GM13976 (cell line): ENCODE measurements around the gene JAKMIP1.
A peak's percentile ranks its signal among the peaks of the same experiment; 100 is the strongest.

Source experiments
- DNase-seq: peaks from one replicate; pipeline ENCODE4 v3.0.0; 2012; ENCODE audit warnings: low spot score
- in situ Hi-C: fragments of 300-500 bp; cut with MboI; formaldehyde crosslinking; loops from one replicate; pipeline ENCODE4 v1.12.0; 2022; ENCODE audit warnings: low sequenced_read_pairs, mixed read lengths, inconsistent platforms; ENCODE audit not compliant: unreplicated experiment
- TF ChIP-seq, protein P1 (sequence below): IDR thresholded peaks from 2 replicates; pipeline ENCODE4 v1.5.1; 2012; ENCODE audit warnings: borderline replicate concordance, mild to moderate bottlenecking; ENCODE audit not compliant: insufficient read depth; ENCODE audit errors: extremely low read depth, missing control alignments, control extremely low read depth

JAKMIP1 gene

DNA sequence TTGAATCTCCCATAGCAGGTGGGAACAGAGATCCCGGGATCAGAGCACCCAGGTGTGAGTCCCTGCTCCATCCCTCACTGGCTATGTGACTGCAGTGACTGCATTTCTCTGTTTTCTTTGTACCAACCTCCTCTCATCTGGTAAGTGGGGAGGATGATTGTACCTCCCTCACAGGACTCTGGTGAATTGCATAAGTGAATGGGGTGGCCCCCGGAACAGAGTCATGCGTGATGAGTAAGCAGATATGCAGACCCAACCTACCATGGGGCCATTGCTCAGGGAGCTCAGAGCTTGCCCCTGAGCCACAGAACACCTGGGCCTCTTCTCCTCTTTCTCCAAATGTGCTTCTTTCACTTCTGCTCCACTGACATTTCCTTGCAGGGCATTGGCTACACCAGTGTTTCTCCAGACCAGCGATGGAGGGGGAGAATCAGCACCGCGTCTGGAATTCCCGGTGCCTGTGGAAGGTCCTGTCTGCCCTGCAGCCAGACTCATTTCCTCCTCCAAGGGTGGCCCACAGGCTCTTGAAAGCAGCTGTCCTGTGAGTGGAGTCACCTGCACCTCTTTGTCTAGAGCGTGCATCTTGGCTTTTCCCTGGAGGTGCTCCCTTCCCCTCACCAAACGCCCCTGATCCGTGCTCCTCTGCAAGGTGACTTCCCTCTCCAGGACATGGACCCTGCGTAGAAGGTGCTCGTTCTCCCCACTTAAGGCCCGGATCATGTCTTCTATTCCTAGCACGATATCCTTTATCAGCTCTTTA lies 212.1 kb downstream of the JAKMIP1 start:
- in situ Hi-C loops: no loop called here

DNA sequence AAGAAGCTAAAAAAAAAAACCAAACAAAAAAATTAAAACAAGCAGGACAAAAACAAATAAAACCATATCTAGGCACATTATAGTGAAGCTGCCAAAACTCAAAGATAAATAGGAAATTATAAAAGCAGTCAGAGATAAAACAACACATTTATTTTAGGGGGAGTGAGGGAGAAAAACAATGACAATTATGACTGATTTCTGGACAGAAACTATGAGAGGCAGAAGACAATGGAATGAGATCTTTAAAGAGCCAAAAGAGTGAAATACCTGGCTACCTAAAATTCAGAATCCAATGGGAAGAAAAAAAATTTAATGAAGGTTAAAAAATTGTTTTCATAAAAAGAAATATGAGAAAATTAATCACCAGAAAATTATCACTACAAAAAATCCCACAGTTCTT lies 215.5 kb downstream of the JAKMIP1 start:
- TF ChIP-seq, protein P1, sequence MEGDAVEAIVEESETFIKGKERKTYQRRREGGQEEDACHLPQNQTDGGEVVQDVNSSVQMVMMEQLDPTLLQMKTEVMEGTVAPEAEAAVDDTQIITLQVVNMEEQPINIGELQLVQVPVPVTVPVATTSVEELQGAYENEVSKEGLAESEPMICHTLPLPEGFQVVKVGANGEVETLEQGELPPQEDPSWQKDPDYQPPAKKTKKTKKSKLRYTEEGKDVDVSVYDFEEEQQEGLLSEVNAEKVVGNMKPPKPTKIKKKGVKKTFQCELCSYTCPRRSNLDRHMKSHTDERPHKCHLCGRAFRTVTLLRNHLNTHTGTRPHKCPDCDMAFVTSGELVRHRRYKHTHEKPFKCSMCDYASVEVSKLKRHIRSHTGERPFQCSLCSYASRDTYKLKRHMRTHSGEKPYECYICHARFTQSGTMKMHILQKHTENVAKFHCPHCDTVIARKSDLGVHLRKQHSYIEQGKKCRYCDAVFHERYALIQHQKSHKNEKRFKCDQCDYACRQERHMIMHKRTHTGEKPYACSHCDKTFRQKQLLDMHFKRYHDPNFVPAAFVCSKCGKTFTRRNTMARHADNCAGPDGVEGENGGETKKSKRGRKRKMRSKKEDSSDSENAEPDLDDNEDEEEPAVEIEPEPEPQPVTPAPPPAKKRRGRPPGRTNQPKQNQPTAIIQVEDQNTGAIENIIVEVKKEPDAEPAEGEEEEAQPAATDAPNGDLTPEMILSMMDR: no peak
- no peak for DNase-seq
- in situ Hi-C loops: no loop called here

More for the DNA sequence above, 212.1 kb downstream of the JAKMIP1 start:
- TF ChIP-seq, protein P1: no peak
- DNase-seq: no peak

DNA sequence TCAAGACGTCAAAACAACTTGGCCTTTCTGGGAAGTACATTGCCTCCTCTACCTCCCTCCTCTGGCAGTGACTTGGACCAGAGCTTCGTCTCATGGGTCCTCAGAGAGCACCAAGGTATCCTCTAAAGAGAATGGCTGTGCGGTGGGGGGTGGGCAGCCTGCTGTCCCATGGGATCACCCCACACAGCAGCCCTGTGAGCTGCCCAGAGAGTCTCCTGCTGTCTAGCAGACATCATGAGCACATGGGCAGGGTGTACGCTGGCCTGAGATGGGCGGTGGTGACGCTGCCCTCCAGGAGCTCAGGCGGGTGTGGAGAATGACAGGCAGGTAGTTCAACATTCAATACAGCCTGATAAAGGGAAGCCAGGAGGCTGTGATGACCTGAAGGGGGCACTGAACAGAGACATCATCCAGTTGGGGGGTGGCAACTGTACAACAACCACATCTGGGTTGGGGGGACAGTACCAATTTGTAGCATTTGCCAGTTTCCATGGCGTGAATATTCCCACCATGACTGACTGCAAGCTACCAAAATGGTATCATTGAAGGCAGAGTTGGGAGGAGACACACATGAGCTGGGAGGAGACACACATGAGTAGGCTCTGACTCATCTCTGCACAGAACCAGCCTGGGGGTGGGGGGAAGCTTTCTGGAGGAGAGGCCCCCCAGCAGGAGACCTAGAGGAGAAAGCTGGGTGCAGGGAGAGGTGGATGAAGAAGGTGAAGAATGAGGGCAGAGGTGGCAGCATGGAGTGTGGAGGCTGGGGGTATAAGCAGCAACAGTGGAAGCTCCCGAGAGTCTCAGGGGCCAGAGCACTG lies 218.0 kb downstream of the JAKMIP1 start:
- TF ChIP-seq, protein P1: no peak
- no peak for DNase-seq
- in situ Hi-C loops: no loop called here

DNA sequence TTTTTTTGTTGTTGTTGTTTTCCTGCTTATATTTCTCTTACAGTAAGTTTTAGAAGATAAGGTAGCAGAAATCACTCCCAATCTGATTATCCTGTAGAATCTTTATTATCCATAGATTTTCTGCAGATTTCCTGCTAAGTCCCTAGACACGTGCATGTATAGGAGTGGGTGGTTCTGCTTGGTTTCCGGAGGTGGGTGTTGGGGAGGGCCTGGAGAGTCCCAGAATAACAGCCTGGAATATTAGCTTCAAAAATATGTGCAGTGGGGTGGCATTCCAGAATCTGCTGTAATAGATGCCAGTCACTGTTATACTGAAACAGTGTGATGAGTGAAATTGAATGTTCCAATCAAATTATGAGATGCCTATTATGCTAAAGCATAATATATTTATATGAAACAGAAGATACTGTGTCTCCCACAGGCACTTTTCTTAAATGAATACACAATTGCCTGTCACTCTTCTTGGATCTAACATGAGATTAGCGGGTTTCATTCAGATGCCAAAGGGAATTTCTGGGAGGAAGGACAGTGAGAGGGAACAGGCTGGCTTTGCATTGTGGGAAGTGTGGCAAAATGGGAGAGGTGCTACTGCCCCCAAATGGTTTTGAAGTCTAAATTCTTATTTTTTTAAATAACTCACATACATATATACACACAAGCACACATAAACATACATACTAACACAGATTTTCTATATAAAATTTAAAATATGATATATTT lies 219.8 kb downstream of the JAKMIP1 start:
- in situ Hi-C loops: no loop called here
- TF ChIP-seq, protein P1: no peak
- no peak for DNase-seq

DNA sequence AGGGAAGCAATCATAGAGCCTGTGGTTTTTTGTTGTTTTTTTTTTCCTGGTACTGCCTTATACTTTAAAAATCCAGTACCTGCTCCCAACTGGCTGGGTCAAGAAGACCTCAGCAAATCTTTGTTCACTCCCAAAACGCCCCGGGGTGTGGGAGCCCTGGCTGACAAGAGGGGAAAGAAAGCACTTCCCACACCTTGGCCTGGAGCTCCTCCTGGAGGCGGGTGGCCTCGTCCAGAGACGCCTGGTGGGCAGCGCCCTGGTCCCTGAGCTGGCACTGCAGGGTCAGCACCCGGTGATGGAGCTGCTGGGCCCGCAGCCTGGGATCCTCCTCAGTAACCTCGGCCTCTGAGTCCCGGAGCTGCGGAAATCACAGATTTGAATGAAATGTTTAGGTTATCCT lies 220.4 kb downstream of the JAKMIP1 start:
- in situ Hi-C loops: no loop called here
- DNase-seq: no peak
- TF ChIP-seq, protein P1: peak; percentile 19

DNA sequence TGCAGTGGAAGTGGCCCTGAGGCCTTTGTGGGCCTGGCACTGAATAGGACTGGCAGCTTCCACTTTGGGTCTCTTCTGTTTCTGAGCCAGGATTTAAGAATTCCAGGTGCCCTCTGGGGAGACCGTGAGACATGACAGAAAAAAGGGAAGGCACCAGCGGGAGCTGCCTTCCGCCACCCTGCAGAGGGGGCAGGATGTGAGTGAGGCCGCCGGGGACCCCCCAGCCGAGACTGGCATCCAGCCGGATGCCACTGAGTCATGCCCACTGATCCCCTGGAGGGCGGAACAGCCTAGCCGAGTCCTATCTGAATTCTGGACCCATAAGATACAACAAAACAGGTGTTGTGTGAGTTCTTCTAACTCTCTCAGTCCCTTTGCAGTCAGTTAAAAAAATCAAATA lies 223.4 kb downstream of the JAKMIP1 start:
- DNase-seq: no peak
- in situ Hi-C loops: no loop called here
- TF ChIP-seq, protein P1: no peak
